Activated naive CD4-positive, alpha-beta T cell treated with anti-CD3 and anti-CD28 coated beads, Interleukin-2, amount 50 U/mL, for 24 hours (primary cell): ENCODE results near the gene CDC42BPB.

Experiments
- H3K27ac Mint-ChIP-seq: one replicate; pipeline ENCODE4 v1.8.0; 2021; ENCODE audit warnings: mild to moderate bottlenecking, mixed read lengths
- H3K27me3 Mint-ChIP-seq: one replicate; pipeline ENCODE4 v1.8.0; 2021; ENCODE audit warnings: mixed read lengths
- H3K36me3 Mint-ChIP-seq: one replicate; pipeline ENCODE4 v1.8.0; 2021; ENCODE audit warnings: mixed read lengths
- H3K4me1 Mint-ChIP-seq: one replicate; pipeline ENCODE4 v1.8.0; 2021; ENCODE audit warnings: mixed read lengths
- H3K4me3 Mint-ChIP-seq: one replicate; pipeline ENCODE4 v1.8.0; 2021; ENCODE audit warnings: mild to moderate bottlenecking, mixed read lengths
- H3K9me3 Mint-ChIP-seq: one replicate; pipeline ENCODE4 v1.8.0; 2021; ENCODE audit warnings: mixed read lengths

CDC42BPB gene

DNA sequence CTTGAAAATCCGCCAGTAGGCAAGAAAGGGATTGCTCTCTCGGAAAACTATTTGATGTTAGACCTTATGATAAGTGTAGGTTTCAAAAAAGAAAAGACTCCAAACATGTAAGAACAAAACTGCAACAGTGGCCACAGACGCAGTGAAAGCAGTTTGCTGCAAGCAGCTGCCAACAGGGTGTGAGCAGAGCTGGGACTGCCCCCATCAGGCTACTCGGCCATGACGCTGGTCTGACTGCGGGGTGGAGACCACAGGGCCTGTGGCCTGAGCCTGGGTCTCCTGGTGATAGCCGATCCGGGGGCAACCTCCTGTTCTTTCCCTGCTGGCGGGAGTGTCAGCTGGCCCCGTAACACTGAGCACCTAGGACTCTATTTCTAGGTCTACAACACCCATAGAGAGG is 71.7 kb downstream of the CDC42BPB start:
- Mint-ChIP-seq H3K4me3 (no peak overlapping the region), H3K27me3 (no peaks in the 10 kb centered on the region), H3K27ac (no peak overlapping the region), H3K36me3 (peaks cover 25% of the 10 kb centered on the region), H3K4me1 (no peaks in the 10 kb centered on the region), H3K9me3 (peaks cover 13% of the 10 kb centered on the region)

DNA sequence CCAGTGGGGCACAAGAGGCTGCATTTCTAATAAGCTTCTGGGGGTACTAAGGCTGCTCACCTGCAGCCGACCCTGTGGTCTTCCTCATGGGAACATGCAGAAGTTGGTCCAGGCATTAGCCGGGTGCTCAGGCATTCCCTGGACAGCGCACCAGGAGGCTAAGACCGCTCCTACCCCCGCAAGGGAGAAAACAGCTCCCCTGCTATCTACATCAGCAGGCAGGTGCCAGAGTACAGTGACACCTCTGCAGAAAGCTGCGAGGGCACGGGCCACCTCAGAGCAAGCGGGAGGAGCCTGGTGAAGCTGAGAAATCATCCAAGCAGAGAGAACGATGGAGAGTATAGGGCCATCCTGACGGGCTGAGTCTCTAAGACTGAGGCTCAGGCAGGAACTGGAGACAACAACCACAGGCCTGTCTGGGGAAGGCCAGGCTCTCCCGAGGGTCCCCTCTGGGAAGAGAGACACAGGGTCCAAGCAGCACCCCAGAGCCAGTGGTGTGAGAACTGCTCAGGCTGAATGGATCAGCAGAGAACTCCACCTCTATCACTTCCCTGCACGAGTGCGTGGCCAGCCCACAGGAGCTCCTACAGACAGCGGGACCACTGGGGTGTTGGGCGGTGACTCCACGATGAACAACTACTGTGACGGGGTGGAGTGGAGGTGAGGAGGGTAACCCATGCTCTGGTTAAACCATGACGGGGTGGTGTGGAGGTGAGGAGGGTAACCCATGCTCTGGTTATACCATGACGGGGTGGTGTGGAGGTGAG is 72.8 kb downstream of the CDC42BPB start:
- peaks cover 20% of the 10 kb centered on the region for H3K36me3 Mint-ChIP-seq
- no peak overlapping the region for H3K4me3 Mint-ChIP-seq
- peaks cover 13% of the 10 kb centered on the region for H3K9me3 Mint-ChIP-seq
- H3K27me3 Mint-ChIP-seq = no peaks in the 10 kb centered on the region
- no peak overlapping the region for H3K27ac Mint-ChIP-seq
- no peaks in the 10 kb centered on the region for H3K4me1 Mint-ChIP-seq

DNA sequence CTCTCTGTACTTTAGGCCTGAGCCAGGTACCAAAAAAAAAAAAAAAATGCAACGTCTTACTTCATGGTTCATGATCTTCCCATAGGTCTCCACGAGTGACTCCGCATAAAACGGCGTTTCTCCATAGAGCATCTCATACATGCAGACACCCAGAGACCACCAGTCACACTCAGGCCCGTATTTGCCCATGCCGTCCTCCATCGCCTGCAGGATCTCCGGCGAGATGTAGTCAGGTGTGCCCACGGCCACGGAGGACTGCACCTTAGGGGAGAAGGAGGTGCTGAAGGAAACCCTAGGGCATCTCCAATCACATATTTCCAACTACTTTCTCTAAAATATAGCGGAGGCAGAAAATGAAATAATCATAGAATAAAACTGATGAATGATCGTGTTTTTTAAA is 73.9 kb downstream of the CDC42BPB start:
- H3K4me1 Mint-ChIP-seq = no peaks in the 10 kb centered on the region
- H3K36me3 Mint-ChIP-seq = peaks cover 17% of the 10 kb centered on the region
- H3K9me3 Mint-ChIP-seq = peaks cover 12% of the 10 kb centered on the region
- H3K27me3 Mint-ChIP-seq = no peaks in the 10 kb centered on the region
- no peak overlapping the region for H3K27ac Mint-ChIP-seq
- H3K4me3 Mint-ChIP-seq = no peak overlapping the region

DNA sequence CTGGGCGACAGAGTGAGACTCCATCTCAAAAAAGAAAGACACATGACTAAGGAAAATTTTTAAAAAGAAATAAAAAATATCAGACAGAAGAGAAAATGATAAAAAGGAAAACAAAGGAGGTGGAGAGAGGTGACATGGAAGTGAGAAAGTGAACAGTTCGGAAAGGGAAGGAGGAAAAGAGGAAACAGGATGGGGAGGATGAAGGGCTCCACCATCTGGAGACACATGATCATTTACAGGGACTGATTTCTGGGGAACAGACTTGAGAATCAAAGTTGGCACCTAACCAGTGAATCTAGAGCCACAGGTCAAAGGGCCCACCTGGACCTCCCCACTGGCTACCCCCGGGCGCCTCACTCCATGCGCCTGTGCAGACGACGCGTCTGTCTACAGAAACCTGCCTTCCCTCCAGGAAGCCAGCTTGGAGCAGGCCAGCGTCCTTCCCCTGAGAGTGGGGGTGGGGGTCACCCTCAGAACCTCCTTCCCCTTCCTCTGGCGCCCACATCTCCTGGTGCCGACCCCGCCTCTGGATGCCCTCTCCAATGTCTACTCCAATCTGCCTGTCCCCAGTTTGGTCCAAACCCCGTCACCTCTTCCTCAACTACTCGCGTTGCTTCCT is 74.4 kb downstream of the CDC42BPB start:
- Mint-ChIP-seq H3K27me3 (no peaks in the 10 kb centered on the region), H3K4me3 (no peak overlapping the region), H3K9me3 (peaks cover 7% of the 10 kb centered on the region), H3K36me3 (peaks cover 13% of the 10 kb centered on the region), H3K27ac (no peak overlapping the region), H3K4me1 (no peaks in the 10 kb centered on the region)

DNA sequence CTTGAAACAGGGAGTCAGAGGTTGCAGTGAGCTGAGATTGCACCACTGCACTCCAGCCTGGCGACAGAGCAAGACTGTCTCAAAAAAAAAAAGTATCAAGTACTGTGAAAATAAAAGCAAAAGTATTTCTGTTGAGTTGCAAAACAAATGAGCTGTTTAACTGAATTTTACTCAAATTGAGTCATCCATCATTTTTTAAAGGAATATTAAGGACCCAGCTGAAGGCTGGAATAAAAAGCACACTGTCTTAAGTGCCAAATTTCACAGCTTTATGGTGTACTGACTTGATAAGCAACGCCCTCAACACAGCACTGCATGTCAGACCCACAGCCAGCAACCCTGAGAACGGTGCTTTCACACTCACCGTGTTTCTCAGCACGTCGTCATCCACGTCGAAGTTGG is 76.9 kb downstream of the CDC42BPB start:
- Mint-ChIP-seq H3K9me3 (no peaks in the 10 kb centered on the region), H3K27me3 (no peaks in the 10 kb centered on the region), H3K27ac (no peak overlapping the region), H3K4me1 (no peaks in the 10 kb centered on the region), H3K4me3 (no peak overlapping the region), H3K36me3 (peaks cover 4% of the 10 kb centered on the region)

DNA sequence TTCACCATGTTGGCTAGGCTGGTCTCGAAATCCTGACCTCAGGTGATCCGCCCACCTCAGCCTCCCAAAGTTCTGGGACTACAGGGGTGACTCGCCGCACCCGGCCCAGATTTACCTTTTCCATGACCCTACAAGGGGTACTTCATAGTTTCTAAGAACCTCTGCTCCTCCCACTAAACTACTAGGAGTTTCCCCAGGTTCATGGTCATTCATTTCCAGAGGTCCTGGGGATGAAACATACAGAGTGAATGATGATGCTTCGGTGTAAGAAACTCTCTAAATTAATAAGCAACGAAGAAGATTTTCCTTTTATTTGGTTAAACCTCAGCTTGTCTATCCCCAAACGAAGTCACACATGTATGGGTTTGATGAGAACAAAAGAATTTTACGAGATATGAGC is 77.9 kb downstream of the CDC42BPB start:
- Mint-ChIP-seq H3K4me1 (no peaks in the 10 kb centered on the region), H3K27ac (no peak overlapping the region), H3K4me3 (no peak overlapping the region), H3K9me3 (no peaks in the 10 kb centered on the region), H3K27me3 (no peaks in the 10 kb centered on the region), H3K36me3 (peaks cover 4% of the 10 kb centered on the region)

DNA sequence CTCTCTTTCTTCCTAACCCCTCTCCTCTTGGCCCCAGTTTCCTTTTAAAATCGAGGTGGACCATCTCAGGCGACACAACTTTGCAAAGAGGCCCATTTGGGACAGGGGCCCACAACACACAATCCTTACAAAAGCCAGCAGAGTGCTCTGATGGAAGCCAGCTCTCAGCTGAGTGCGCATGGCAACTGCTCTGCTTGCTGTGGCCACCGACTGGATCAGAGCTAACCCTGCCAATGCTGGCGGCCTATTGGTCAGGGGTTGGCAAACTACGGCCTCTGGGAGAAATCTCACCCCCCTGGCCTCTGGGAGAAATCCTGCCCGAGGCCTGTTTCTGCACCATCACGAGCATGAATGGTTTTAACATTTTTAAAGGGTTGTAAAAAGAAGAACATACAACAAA is 79.9 kb downstream of the CDC42BPB start:
- Mint-ChIP-seq H3K9me3 (no peaks in the 10 kb centered on the region), H3K4me3 (no peak overlapping the region), H3K27ac (no peak overlapping the region), H3K27me3 (no peaks in the 10 kb centered on the region), H3K36me3 (peaks cover 2% of the 10 kb centered on the region), H3K4me1 (no peaks in the 10 kb centered on the region)

DNA sequence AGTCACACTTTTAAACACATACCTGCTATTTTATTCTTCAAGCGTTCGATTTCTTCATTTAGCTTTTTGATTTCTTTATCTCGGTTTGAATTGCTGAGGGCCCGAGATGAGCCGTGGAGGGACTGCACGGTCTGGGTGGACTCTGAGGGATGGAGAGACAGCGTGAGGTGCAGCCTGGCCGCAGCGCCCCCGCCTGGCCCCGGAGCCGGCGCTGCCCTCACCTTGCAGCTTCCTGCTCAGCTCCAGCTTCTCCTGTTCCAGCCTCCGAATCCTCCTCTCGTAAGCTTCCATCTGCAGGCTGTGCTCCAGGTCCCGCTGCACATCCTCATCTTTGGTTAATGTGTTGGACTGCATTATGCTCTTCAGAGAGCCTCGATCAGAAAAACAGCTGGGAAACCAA is 81.7 kb downstream of the CDC42BPB start:
- Mint-ChIP-seq H3K27ac (no peak overlapping the region), H3K27me3 (no peaks in the 10 kb centered on the region), H3K36me3 (peaks cover 2% of the 10 kb centered on the region), H3K4me1 (no peaks in the 10 kb centered on the region), H3K9me3 (no peaks in the 10 kb centered on the region), H3K4me3 (no peak overlapping the region)

DNA sequence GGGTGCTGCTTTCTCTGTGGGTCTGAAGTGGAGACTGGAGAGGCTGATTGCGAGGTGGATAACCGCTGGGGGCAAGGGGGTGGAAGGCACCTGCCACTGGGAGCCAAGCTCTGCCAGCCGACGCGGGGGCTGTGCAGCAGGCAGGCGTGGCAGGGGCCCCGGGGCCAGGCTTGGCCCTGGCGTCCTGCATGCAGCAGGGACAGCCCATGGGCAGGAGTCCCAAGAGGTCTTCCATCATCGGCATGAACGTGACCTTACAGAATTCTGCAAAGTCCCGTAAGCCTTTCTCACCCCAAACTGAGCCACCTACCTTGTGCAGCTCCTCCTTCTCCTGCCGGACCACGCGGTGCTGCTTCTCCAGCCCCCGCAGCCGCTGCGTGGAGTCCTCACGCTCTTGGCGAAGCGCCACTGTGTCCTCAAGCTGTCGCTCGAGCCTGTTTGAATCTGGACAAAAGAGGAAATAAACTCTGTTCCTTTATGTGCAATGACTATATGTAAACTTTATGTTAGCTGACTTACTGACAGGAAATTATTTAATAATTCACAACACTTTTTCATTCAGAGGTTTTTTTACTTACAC is 83.6 kb downstream of the CDC42BPB start:
- peaks cover 2% of the 10 kb centered on the region for H3K36me3 Mint-ChIP-seq
- no peaks in the 10 kb centered on the region for H3K4me1 Mint-ChIP-seq
- H3K27ac Mint-ChIP-seq = no peak overlapping the region
- no peaks in the 10 kb centered on the region for H3K27me3 Mint-ChIP-seq
- H3K4me3 Mint-ChIP-seq = no peak overlapping the region
- no peaks in the 10 kb centered on the region for H3K9me3 Mint-ChIP-seq

DNA sequence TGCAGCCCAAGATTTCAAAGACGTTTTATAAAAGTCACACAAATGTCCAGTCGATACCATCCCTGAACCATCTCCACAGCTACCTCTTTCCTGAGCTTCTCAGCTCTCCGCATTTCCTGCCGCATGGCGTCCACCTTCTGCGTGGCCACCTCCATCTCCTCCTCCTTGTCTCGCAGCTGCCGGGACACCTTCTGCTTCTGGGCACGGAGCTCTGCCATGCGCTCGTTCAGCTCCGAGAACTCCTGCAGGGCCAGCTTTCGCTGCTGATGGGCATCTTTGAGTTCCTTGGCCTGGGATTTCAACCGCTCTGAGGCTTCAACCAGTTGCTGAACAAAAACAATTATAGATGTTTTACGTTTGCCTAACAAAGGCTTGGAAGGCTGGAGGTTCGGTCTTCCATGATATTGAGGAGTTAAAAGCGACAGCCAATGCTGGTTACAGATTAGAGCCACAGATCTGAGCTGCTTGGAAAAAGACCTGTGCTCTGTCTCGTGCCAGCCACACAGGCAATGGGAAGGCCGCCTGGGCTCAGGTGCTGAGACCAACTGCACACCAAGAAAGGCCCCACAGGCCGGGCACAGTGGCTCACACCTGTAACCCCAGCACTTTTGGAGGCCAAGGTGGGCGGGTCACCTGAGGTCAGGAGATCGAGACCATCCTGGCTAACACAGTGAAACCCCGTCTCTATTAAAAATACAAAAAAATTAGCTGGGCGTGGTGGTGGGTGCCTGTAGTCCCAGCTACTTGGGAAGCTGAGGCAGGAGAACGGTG is 85.3 kb downstream of the CDC42BPB start:
- Mint-ChIP-seq H3K27ac (no peak overlapping the region), H3K9me3 (no peaks in the 10 kb centered on the region), H3K27me3 (no peaks in the 10 kb centered on the region), H3K4me3 (no peak overlapping the region), H3K36me3 (peaks cover 2% of the 10 kb centered on the region), H3K4me1 (no peaks in the 10 kb centered on the region)

DNA sequence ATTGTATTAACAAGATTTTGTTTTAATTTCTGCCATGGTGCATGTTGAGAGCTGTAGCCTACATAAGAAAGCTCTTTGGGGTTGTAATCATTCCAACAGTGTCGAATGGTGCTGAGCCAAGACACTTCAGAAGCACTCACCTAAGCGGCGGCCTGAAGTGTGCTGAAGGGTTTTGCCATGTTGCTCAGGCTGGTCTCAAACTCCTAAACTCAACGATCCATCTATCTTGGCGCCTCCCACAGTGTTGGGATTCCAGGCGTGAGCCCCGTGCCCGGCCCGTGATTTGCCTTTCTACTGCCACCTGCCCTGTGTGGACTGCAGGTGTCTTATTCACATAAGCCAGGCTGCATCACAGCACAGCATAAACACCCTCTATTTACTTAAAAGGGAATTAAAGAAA is 86.0 kb downstream of the CDC42BPB start:
- peaks cover 2% of the 10 kb centered on the region for H3K36me3 Mint-ChIP-seq
- H3K27ac Mint-ChIP-seq = no peak overlapping the region
- H3K27me3 Mint-ChIP-seq = no peaks in the 10 kb centered on the region
- H3K9me3 Mint-ChIP-seq = no peaks in the 10 kb centered on the region
- no peaks in the 10 kb centered on the region for H3K4me1 Mint-ChIP-seq
- no peak overlapping the region for H3K4me3 Mint-ChIP-seq

DNA sequence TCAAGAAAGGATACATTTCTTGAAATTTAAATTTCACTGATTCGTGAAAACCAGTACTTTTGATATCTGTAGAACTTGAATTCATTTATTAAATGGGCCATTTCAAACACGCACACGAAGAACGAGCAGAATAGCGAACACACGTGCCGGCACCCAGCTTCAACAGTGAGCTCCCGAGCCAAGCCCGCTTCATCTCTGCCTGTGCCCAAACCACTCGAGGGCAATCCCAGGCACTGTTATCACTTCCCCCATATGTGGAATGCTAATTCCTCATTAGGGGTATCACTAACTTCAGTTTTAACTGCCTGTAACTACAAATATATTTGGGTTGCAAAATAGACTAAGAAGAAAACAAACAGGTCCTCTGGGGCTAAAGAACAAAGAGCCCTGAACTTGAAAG is 86.9 kb downstream of the CDC42BPB start:
- Mint-ChIP-seq H3K4me1 (no peaks in the 10 kb centered on the region), H3K36me3 (peaks cover 2% of the 10 kb centered on the region), H3K27ac (no peak overlapping the region), H3K27me3 (no peaks in the 10 kb centered on the region), H3K4me3 (no peak overlapping the region), H3K9me3 (no peaks in the 10 kb centered on the region)

DNA sequence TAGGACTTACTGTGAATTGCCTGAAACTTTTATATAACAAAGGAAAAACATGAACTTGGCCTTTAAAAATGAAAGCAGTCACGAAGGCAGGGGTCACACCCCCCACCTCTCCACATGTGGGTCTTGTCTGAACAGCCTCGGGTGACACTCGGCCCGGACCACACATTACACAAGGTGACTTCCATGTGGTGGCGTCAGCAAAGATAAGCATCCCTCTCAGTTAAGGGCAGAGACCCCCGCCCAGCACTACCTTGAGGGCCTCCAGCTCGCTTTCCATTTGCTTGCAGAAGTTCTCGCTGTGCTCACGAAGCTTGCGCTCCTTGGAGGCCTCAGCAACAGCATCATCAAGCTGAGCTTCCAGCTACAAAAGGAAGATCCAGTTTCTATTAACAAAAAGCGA is 87.4 kb downstream of the CDC42BPB start:
- Mint-ChIP-seq H3K27me3 (no peaks in the 10 kb centered on the region), H3K36me3 (peaks cover 2% of the 10 kb centered on the region), H3K9me3 (no peaks in the 10 kb centered on the region), H3K4me3 (no peak overlapping the region), H3K4me1 (no peaks in the 10 kb centered on the region), H3K27ac (no peak overlapping the region)

DNA sequence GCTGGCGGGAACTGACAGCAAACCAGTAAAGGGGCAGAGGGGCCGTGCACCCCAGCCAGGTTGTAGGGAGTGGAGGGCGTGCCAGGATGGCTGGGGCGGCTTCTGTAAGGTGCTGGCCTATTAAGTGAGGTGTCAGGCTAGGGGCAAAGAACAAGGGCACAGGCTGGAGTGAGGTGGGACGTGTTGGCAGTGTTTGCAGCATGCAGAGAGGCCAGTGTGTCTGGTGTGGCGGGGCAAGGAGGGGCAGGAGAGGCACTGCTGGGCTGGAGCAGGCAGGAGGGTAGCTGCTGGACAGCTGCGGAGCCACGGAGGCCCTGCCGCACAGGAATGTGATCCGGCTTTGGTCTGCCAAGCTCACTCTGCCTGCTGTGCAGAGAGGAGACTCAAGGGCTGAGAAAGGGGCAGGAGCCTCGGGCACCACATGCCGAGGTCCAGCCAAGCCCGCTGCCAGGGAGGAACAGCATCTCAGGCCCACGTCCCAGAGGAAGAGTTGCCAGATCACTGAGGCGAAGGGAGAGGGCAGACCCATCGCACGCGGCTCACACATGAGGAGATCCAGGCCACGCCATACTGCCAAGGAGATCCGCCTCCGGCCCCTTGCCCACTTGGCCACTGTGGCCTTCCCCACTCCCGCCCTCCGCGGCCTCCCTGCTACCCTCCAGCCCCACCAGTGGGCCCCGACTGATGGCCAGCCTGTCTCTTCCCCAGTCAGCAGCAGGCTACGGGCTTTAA is 88.1 kb downstream of the CDC42BPB start:
- H3K27me3 Mint-ChIP-seq = no peaks in the 10 kb centered on the region
- no peak overlapping the region for H3K4me3 Mint-ChIP-seq
- no peaks in the 10 kb centered on the region for H3K4me1 Mint-ChIP-seq
- H3K27ac Mint-ChIP-seq = no peak overlapping the region
- no peaks in the 10 kb centered on the region for H3K9me3 Mint-ChIP-seq
- H3K36me3 Mint-ChIP-seq = peaks cover 4% of the 10 kb centered on the region

DNA sequence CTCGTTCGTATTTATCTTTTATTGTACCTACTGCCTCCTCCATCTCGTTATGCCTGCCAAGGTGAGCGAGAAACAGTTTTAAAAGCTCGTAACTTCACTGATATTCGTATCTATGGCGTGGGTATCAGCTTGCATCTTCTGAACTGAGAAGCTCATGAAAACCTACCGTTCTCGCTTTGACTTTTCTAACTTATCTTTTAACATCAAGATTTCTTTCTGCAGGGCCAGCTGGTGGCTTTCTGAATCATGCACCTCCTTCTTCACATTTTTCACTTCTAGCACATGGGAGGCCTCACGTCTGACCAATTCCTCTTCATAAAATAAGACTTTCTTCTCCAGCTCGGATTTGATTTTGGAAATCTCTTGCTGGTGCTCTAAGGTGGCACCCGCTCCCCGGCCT is 89.0 kb downstream of the CDC42BPB start:
- Mint-ChIP-seq H3K27ac (no peak overlapping the region), H3K4me3 (no peak overlapping the region), H3K27me3 (no peaks in the 10 kb centered on the region), H3K36me3 (peaks cover 2% of the 10 kb centered on the region), H3K9me3 (no peaks in the 10 kb centered on the region), H3K4me1 (no peaks in the 10 kb centered on the region)
